Stimulated activated CD8-positive, alpha-beta memory T cell treated with anti-CD3 and anti-CD28 coated beads, Interleukin-15, amount 100 ng/mL, for 4 hours (primary cell): ENCODE data around the gene LAMA3.

ENCODE experiments used
- DNase-seq, 2 donors: peaks; one replicate each; pipeline ENCODE4 v3.0.0-alpha.2; 2020; ENCODE audit warnings: low read depth in 2 of 2

The LAMA3 gene

GRCh38 chr18:23765931-23766330, 76.7 kb downstream of the LAMA3 start:
- DNase-seq = no peak

GRCh38 chr18:23772327-23773024, 83.2 kb downstream of the LAMA3 start:
- DNase-seq = no peak

- DNase-seq = no peak
Measured at GRCh38 chr18:23776306-23776705, 87.1 kb downstream of the LAMA3 start.

- no peak for DNase-seq
Measured at GRCh38 chr18:23778828-23779227, 89.6 kb downstream of the LAMA3 start.

- no peak for DNase-seq
Measured at GRCh38 chr18:23779696-23780303, 90.5 kb downstream of the LAMA3 start.

GRCh38 chr18:23784832-23785245, 95.6 kb downstream of the LAMA3 start:
- DNase-seq = no peak

- no peak for DNase-seq
Measured at GRCh38 chr18:23793051-23793450, 103.8 kb downstream of the LAMA3 start.

GRCh38 chr18:23793985-23794867, 105.0 kb downstream of the LAMA3 start:
- DNase-seq = no peak

- no peak for DNase-seq
Measured at GRCh38 chr18:23798249-23798648, 109.0 kb downstream of the LAMA3 start.

GRCh38 chr18:23798824-23799223, 109.6 kb downstream of the LAMA3 start:
- DNase-seq = no peak

- DNase-seq = no peak
Measured at GRCh38 chr18:23799540-23799939, 110.3 kb downstream of the LAMA3 start.

- no peak for DNase-seq
Measured at GRCh38 chr18:23800902-23801301, 111.6 kb downstream of the LAMA3 start.

- DNase-seq = no peak
Measured at GRCh38 chr18:23802817-23803216, 113.6 kb downstream of the LAMA3 start.

- no peak for DNase-seq
Measured at GRCh38 chr18:23803755-23804154, 114.5 kb downstream of the LAMA3 start.

- DNase-seq = no peak
Measured at GRCh38 chr18:23805898-23806297, 116.6 kb downstream of the LAMA3 start.

GRCh38 chr18:23809415-23809814, 120.2 kb downstream of the LAMA3 start:
- DNase-seq = no peak

GRCh38 chr18:23810396-23810795, 121.1 kb downstream of the LAMA3 start:
- peak; percentile 5 to 10 for DNase-seq

- DNase-seq = no peak
Measured at GRCh38 chr18:23811176-23811575, 121.9 kb downstream of the LAMA3 start.

- no peak for DNase-seq
Measured at GRCh38 chr18:23812546-23813440, 123.5 kb downstream of the LAMA3 start.

- no peak for DNase-seq
Measured at GRCh38 chr18:23814991-23815614, 125.8 kb downstream of the LAMA3 start.

GRCh38 chr18:23816021-23816420, 126.8 kb downstream of the LAMA3 start:
- DNase-seq = no peak
